Activated T-cell treated with anti-CD3 and anti-CD28 coated beads, Interleukin-2, amount 50 U/mL, for 72 hours (primary cell): ENCODE data around the gene TEAD2. TPM values are rescaled to one million over a fixed set of nuclear protein-coding genes. Genes with fewer than 3 reads are reported as not detected.

Experiments used
- ATAC-seq, 2 donors: fragments of 150-1000 bp; cut with Tn5 transposase; replicated peaks in 1 of 2; 2 replicates each; pipeline ENCODE4 v1.10.0; 2021; ENCODE audit warnings: moderate library complexity in 2 of 2, mild to moderate bottlenecking in 1 of 2
- DNase-seq, 2 donors: peaks; one replicate each; pipeline ENCODE4 v3.0.0; 2021 to 2022; ENCODE audit warnings: mixed read lengths in 1 of 2
- H3K27ac Mint-ChIP-seq: one replicate; pipeline ENCODE4 v1.8.0; 2022; ENCODE audit warnings: mild to moderate bottlenecking, moderate library complexity, mixed read lengths
- H3K27me3 Mint-ChIP-seq: one replicate; pipeline ENCODE4 v1.8.0; 2022; ENCODE audit warnings: low read depth, mixed read lengths
- H3K36me3 Mint-ChIP-seq, 2 donors: one replicate each; pipeline ENCODE4 v1.8.0; 2022; ENCODE audit warnings: mixed read lengths in 2 of 2, mild to moderate bottlenecking in 1 of 2; ENCODE audit not compliant: insufficient read depth in 2 of 2
- H3K4me1 Mint-ChIP-seq: one replicate; pipeline ENCODE4 v1.8.0; 2022; ENCODE audit warnings: low read depth, mixed read lengths
- H3K4me3 Mint-ChIP-seq, 2 donors: one replicate each; pipeline ENCODE4 v1.8.0; 2022; ENCODE audit warnings: mild to moderate bottlenecking in 2 of 2, mixed read lengths in 2 of 2, moderate library complexity in 2 of 2
- H3K9me3 Mint-ChIP-seq, 2 donors: one replicate each; pipeline ENCODE4 v1.8.0; 2022; ENCODE audit warnings: mixed read lengths in 2 of 2
- total RNA-seq, 2 donors: library from RNA; stranded (reverse); gene quantifications; one replicate each; pipeline ENCODE4 v1.2.3, GENCODE V29; 2022

The TEAD2 gene
- total RNA-seq, 2 donors from 2014 or later = not detected

GRCh38 chr19:49395581-49396407 is 33.6 kb upstream of the TEAD2 start:
- Mint-ChIP-seq H3K4me1 (peaks cover 24% of the 10 kb centered on the region), H3K4me3 (no peak overlapping the region), H3K27me3 (peaks cover 7% of the 10 kb centered on the region), H3K36me3 (no peaks in the 10 kb centered on the region), H3K27ac (no peak overlapping the region), H3K9me3 (no peaks in the 10 kb centered on the region)
- no peak for DNase-seq
- ATAC-seq = no peak

GRCh38 chr19:49393881-49394280 is 31.7 kb upstream of the TEAD2 start:
- Mint-ChIP-seq H3K9me3 (no peaks in the 10 kb centered on the region), H3K4me1 (peaks cover 22% of the 10 kb centered on the region), H3K36me3 (no peaks in the 10 kb centered on the region), H3K27ac (no peak overlapping the region), H3K4me3 (no peak overlapping the region), H3K27me3 (peaks cover 7% of the 10 kb centered on the region)
- ATAC-seq (no peak), DNase-seq (no peak)

GRCh38 chr19:49391581-49392399 is 29.6 kb upstream of the TEAD2 start:
- H3K4me1 Mint-ChIP-seq = peaks cover 27% of the 10 kb centered on the region
- no peak overlapping the region for H3K4me3 Mint-ChIP-seq
- no peaks in the 10 kb centered on the region for H3K9me3 Mint-ChIP-seq
- no peaks in the 10 kb centered on the region for H3K36me3 Mint-ChIP-seq
- ATAC-seq (peak; percentile 89 to 91), DNase-seq (peak; percentile 78 to 83)
- no peak overlapping the region for H3K27ac Mint-ChIP-seq
- H3K27me3 Mint-ChIP-seq = peaks cover 7% of the 10 kb centered on the region

- ATAC-seq (no peak), DNase-seq (no peak)
- Mint-ChIP-seq H3K36me3 (no peaks in the 10 kb centered on the region), H3K4me3 (no peak overlapping the region), H3K27ac (no peak overlapping the region), H3K4me1 (peaks cover 27% of the 10 kb centered on the region), H3K9me3 (no peaks in the 10 kb centered on the region), H3K27me3 (peaks cover 7% of the 10 kb centered on the region)
Observed at GRCh38 chr19:49390929-49391359, 28.7 kb upstream of the TEAD2 start.

- Mint-ChIP-seq H3K27me3 (peaks cover 7% of the 10 kb centered on the region), H3K9me3 (no peaks in the 10 kb centered on the region), H3K27ac (no peak overlapping the region), H3K4me3 (no peak overlapping the region), H3K36me3 (no peaks in the 10 kb centered on the region), H3K4me1 (peaks cover 27% of the 10 kb centered on the region)
- ATAC-seq (no peak), DNase-seq (no peak)
Observed at GRCh38 chr19:49390131-49390928, 28.1 kb upstream of the TEAD2 start.

GRCh38 chr19:49389406-49389805 is 27.2 kb upstream of the TEAD2 start:
- DNase-seq (no peak), ATAC-seq (no peak)
- H3K36me3 Mint-ChIP-seq = no peaks in the 10 kb centered on the region
- no peak overlapping the region for H3K27ac Mint-ChIP-seq
- peaks cover 27% of the 10 kb centered on the region for H3K4me1 Mint-ChIP-seq
- H3K9me3 Mint-ChIP-seq = no peaks in the 10 kb centered on the region
- H3K27me3 Mint-ChIP-seq = peaks cover 7% of the 10 kb centered on the region
- no peak overlapping the region for H3K4me3 Mint-ChIP-seq

- no peaks in the 10 kb centered on the region for H3K9me3 Mint-ChIP-seq
- peak; percentile 85 to 91 for DNase-seq
- peaks cover 7% of the 10 kb centered on the region for H3K27me3 Mint-ChIP-seq
- H3K27ac Mint-ChIP-seq = peak within 1 kb of the TSS; percentile 79
- ATAC-seq = peak; percentile 67 to 76
- H3K36me3 Mint-ChIP-seq = no peaks in the 10 kb centered on the region
- peaks cover 27% of the 10 kb centered on the region for H3K4me1 Mint-ChIP-seq
- peak within 1 kb of the TSS; percentile 46 to 48 for H3K4me3 Mint-ChIP-seq
Observed at GRCh38 chr19:49387936-49388372, 25.7 kb upstream of the TEAD2 start, which contains the start of gene KASH5. Gene KASH5 (plus strand): TSS chr19:49388249. CDS start chr19:49390884, 2,635 bp downstream.

GRCh38 chr19:49383599-49383998 is 21.4 kb upstream of the TEAD2 start:
- Mint-ChIP-seq H3K27ac (no peak overlapping the region), H3K4me3 (no peak overlapping the region), H3K4me1 (peaks cover 15% of the 10 kb centered on the region), H3K36me3 (peaks cover 3 to 8% of the 10 kb centered on the region in 2 donors), H3K27me3 (no peaks in the 10 kb centered on the region), H3K9me3 (peaks cover 4 to 6% of the 10 kb centered on the region in 2 donors)
- ATAC-seq (no peak), DNase-seq (no peak)

- ATAC-seq (no peak), DNase-seq (no peak)
- H3K27ac Mint-ChIP-seq = no peak overlapping the region
- H3K4me3 Mint-ChIP-seq = no peak overlapping the region
- peaks cover 6% of the 10 kb centered on the region for H3K4me1 Mint-ChIP-seq
- H3K36me3 Mint-ChIP-seq = peaks cover 3 to 8% of the 10 kb centered on the region in 2 donors
- peaks cover 4 to 6% of the 10 kb centered on the region in 2 donors for H3K9me3 Mint-ChIP-seq
- no peaks in the 10 kb centered on the region for H3K27me3 Mint-ChIP-seq
Observed at GRCh38 chr19:49382639-49383038, 20.4 kb upstream of the TEAD2 start.

- no peak for DNase-seq
- ATAC-seq = no peak
- peaks cover 4 to 6% of the 10 kb centered on the region in 2 donors for H3K9me3 Mint-ChIP-seq
- peaks cover 3 to 8% of the 10 kb centered on the region in 2 donors for H3K36me3 Mint-ChIP-seq
- H3K4me1 Mint-ChIP-seq = no peaks in the 10 kb centered on the region
- H3K27ac Mint-ChIP-seq = no peak overlapping the region
- H3K27me3 Mint-ChIP-seq = peaks cover 8% of the 10 kb centered on the region
- no peak overlapping the region for H3K4me3 Mint-ChIP-seq
Observed at GRCh38 chr19:49380391-49380790, 18.2 kb upstream of the TEAD2 start.

- H3K9me3 Mint-ChIP-seq = peaks cover 4 to 6% of the 10 kb centered on the region in 2 donors
- peaks cover 3 to 8% of the 10 kb centered on the region in 2 donors for H3K36me3 Mint-ChIP-seq
- no peak overlapping the region for H3K27ac Mint-ChIP-seq
Observed at GRCh38 chr19:49378512-49378911, 16.3 kb upstream of the TEAD2 start.

GRCh38 chr19:49374665-49375434 is 12.6 kb upstream of the TEAD2 start:
- no peak overlapping the region for H3K27ac Mint-ChIP-seq
- H3K36me3 Mint-ChIP-seq = no peaks in the 10 kb centered on the region
- H3K27me3 Mint-ChIP-seq = peaks cover 8% of the 10 kb centered on the region
- ATAC-seq = no peak
- no peak for DNase-seq
- no peak overlapping the region for H3K4me3 Mint-ChIP-seq
- H3K4me1 Mint-ChIP-seq = no peaks in the 10 kb centered on the region
- H3K9me3 Mint-ChIP-seq = peaks cover 0 to 3% of the 10 kb centered on the region in 2 donors

More at GRCh38 chr19:49378512-49378911, 16.3 kb upstream of the TEAD2 start:
- DNase-seq (no peak), ATAC-seq (no peak)
- no peaks in the 10 kb centered on the region for H3K4me1 Mint-ChIP-seq
- H3K4me3 Mint-ChIP-seq = no peak overlapping the region
- peaks cover 8% of the 10 kb centered on the region for H3K27me3 Mint-ChIP-seq
